ENCODE results near the gene SUFU. TPM values are rescaled to one million over a fixed set of nuclear protein-coding genes. Genes with fewer than 3 reads are reported as not detected.

The SUFU gene
- total and polyA plus RNA-seq, 2 of the 8 experiments (the other 6 are each of a cell fraction or from before 2014, with no cell fraction given), result 7.0 to 10.8 TPM

- no peak for TF ChIP-seq CHD7 (IDR thresholded peaks at IDR 0.05; ENCODE audit: insufficient replicate concordance, low read length)
- no peak for TF ChIP-seq RAD21 (IDR thresholded peaks at IDR 0.05 in 1 of 2, conservative IDR thresholded peaks at IDR 0.05 in 1 of 2; ENCODE audit: low read depth in 2 of 2, low read length in 2 of 2)
- no peak for TF ChIP-seq CREB1 (IDR thresholded peaks at IDR 0.05)
- TF ChIP-seq EGR1 (IDR thresholded peaks at IDR 0.05; ENCODE audit: borderline replicate concordance, low read depth, low read length), result no peak
- TF ChIP-seq PHF8 (conservative IDR thresholded peaks at IDR 0.05; ENCODE audit: low read depth, low read length), result no peak
- no peak for TF ChIP-seq EZH2 (IDR thresholded peaks at IDR 0.05; ENCODE audit: low read depth, low read length, severe bottlenecking)
- TF ChIP-seq KDM1A (IDR thresholded peaks at IDR 0.05; ENCODE audit: borderline replicate concordance, low read length), result no peak
- no peak for TF ChIP-seq ZNF274 (IDR thresholded peaks at IDR 0.05; ENCODE audit: borderline replicate concordance, extremely low read depth, low read length)
- TF ChIP-seq SUZ12 (IDR thresholded peaks at IDR 0.05; ENCODE audit: low read length), result no peak
- no peak for TF ChIP-seq NRF1 (IDR thresholded peaks at IDR 0.05; ENCODE audit: low read depth, low read length)
Observed at GRCh38 chr10:102676534-102677315, 173.0 kb downstream of the SUFU start (continued).

Data from H1 (cell line).